Right lobe of liver (tissue), 6 donors: ENCODE data around the gene FGB. TPM values are rescaled to one million over a fixed set of nuclear protein-coding genes. Genes with fewer than 3 reads are reported as not detected.
A peak's percentile ranks its signal among the peaks of the same experiment; 100 is the strongest.

Source experiments
- ATAC-seq, 4 donors: fragments of 200-7000 bp; cut with Tn5 transposase; one replicate each; pipeline ENCODE4 v1.9.1; 2020; ENCODE audit warnings: mild to moderate bottlenecking in 4 of 4, moderate library complexity in 4 of 4
- DNase-seq, 3 donors: peaks; one replicate each; pipeline ENCODE4 v3.0.0-alpha.2; 2020
- H3K27ac ChIP-seq, 3 donors: fragments of 200-600 bp; one replicate each; pipeline ENCODE4 v1.8.0; 2022
- H3K27me3 ChIP-seq, 2 donors: fragments of 200-600 bp; one replicate each; pipeline ENCODE4 v1.8.0; 2022
- H3K36me3 ChIP-seq, 4 donors: fragments of 200-600 bp; sonication (generic) in 1 of 4; one replicate each; pipeline versions ENCODE4 v1.5.1 to v1.8.0; 2017 to 2022; ENCODE audit warnings: control low read depth in 1 of 4
- H3K4me1 ChIP-seq, 4 donors: fragments of 200-600 bp; sonication (generic) in 1 of 4; one replicate each; pipeline versions ENCODE4 v1.5.1 to v1.8.0; 2017 to 2022; ENCODE audit warnings: control low read depth in 1 of 4
- H3K4me3 ChIP-seq, 3 donors: fragments of 200-600 bp; one replicate each; pipeline ENCODE4 v1.8.0; 2022
- H3K9me3 ChIP-seq, 4 donors: fragments of 200-600 bp; sonication (generic) in 1 of 4; one replicate each; pipeline versions ENCODE4 v1.5.1 to v1.8.0; 2017 to 2022; ENCODE audit warnings: control low read depth in 1 of 4
- CTCF ChIP-seq, 4 donors: fragments of 200-600 bp in 3 of 4; fragments of 450-650 bp in 1 of 4; IDR thresholded peaks; one replicate each; pipeline versions ENCODE4 v1.5.1 to v1.8.0; 2016 to 2022; ENCODE audit warnings: antibody characterized with exemption in 4 of 4, mild to moderate bottlenecking in 2 of 4
- POLR2A ChIP-seq: fragments of 450-650 bp; IDR thresholded peaks from one replicate; pipeline ENCODE4 v1.6.1; 2017; ENCODE audit warnings: antibody characterized with exemption, mild to moderate bottlenecking
- WGBS: methylation state at CpG from one replicate; pipeline ENCODE4 v1.1.6; 2018; ENCODE audit warnings: low coverage, low lambda C conversion rate; ENCODE audit not compliant: insufficient coverage; ENCODE audit errors: missing lambda C conversion rate; 5-methylcytosine and 5-hydroxymethylcytosine counted together
- intact Hi-C, 2 donors: fragments of 100-400 bp; cut with DNase I; formaldehyde crosslinking; loops; one replicate each; pipeline versions ENCODE4 v1.11.2 to v1.14.1; 2022
- total RNA-seq, 6 experiments: library from RNA; depleted of rRNA in 2 of 6; stranded (reverse); fragments of >200 nt in 2 of 6; fragmentation: NEBNext Ultra II Directional in 3 of 6; extraction: Animal tissue kit (Norgen Biotek cat#: 25700) in 3 of 6; gene quantifications; one replicate each; pipeline versions ENCODE4 v1.1.0 to v1.2.4, GENCODE V29; 2016 to 2023
- donor health status: DM: no; HTN: yes; CAD: no.
- donor health status: DM: no; HTN: no; CAD: no.
- donor health status: DM: no; HTN: no; CAD: no.
- donor health status: DM: no; HTN: yes; CAD: no.
- donor health status: DM: no; HTN: yes; CAD: no.

The FGB gene
- total RNA-seq, 6 experiments from 2014 or later: 6,080 to 16,362 (median 11,864) TPM

- H3K4me1 ChIP-seq: peaks cover 0 to 37% (median 6%) of the 10 kb centered on the region in 4 donors
- WGBS: 23% methylated on average over 5 of the region's 5 CpGs
- intact Hi-C loops: no loop called here
- TF ChIP-seq CTCF (IDR thresholded peaks at IDR 0.05) (no peak), POLR2A (no peak)
- no peaks in the 10 kb centered on the region for H3K9me3 ChIP-seq
- ATAC-seq: peak in 1 of 4 donors; percentile 13
- H3K27me3 ChIP-seq: no peaks in the 10 kb centered on the region
- H3K36me3 ChIP-seq: peaks cover 0 to 25% (median 11%) of the 10 kb centered on the region in 4 donors
- no peak for DNase-seq
- peak overlapping the region in 2 of 3 donors; percentile 9 to 91 for H3K27ac ChIP-seq
- H3K4me3 ChIP-seq: no peak overlapping the region
Observed at GRCh38 chr4:154573190-154573870, 10.5 kb downstream of the FGB start.

- no peaks in the 10 kb centered on the region for H3K9me3 ChIP-seq
- H3K4me1 ChIP-seq: peaks cover 0 to 45% (median 7%) of the 10 kb centered on the region in 4 donors
- H3K4me3 ChIP-seq: no peak overlapping the region
- intact Hi-C loops: no loop called here
- peak overlapping the region in 1 of 3 donors; percentile 26 for H3K27ac ChIP-seq
- H3K27me3 ChIP-seq: no peaks in the 10 kb centered on the region
- no peak for ATAC-seq
- TF ChIP-seq POLR2A: no peak
- no peak for DNase-seq
- 97% methylated on average over 3 of the region's 3 CpGs for WGBS
- H3K36me3 ChIP-seq: peaks cover 0 to 15% (median 6%) of the 10 kb centered on the region in 4 donors
Observed at GRCh38 chr4:154574311-154574710, 11.5 kb downstream of the FGB start.

GRCh38 chr4:154577324-154577723, 14.5 kb downstream of the FGB start:
- ATAC-seq (peak; percentile 59 to 89 (median 72)), DNase-seq (no peak)
- Histone ChIP-seq H3K4me1 (peaks cover 0 to 35% (median 7%) of the 10 kb centered on the region in 4 donors), H3K27me3 (no peaks in the 10 kb centered on the region), H3K36me3 (no peaks in the 10 kb centered on the region), H3K4me3 (peak overlapping the region in 1 of 3 donors; percentile 8), H3K9me3 (no peaks in the 10 kb centered on the region), H3K27ac (peak overlapping the region; percentile 17 to 84 (median 25))
- intact Hi-C loops: no loop called here
- WGBS: 31% methylated on average over 2 of the region's 2 CpGs
- TF ChIP-seq POLR2A (no peak), CTCF (IDR thresholded peaks at IDR 0.05) (no peak)

GRCh38 chr4:154578919-154579318, 16.1 kb downstream of the FGB start:
- peak overlapping the region in 1 of 3 donors; percentile 84 for H3K27ac ChIP-seq
- no peak overlapping the region for H3K4me3 ChIP-seq
- no peak for TF ChIP-seq POLR2A
- TF ChIP-seq CTCF (IDR thresholded peaks at IDR 0.05): no peak
- no peak for DNase-seq
- no peaks in the 10 kb centered on the region for H3K36me3 ChIP-seq
- intact Hi-C loops: no loop called here
- 59% methylated on average over 1 of the region's 1 CpG for WGBS
- no peaks in the 10 kb centered on the region for H3K9me3 ChIP-seq
- ATAC-seq: no peak
- peaks cover 0 to 31% (median 7%) of the 10 kb centered on the region in 4 donors for H3K4me1 ChIP-seq
- no peaks in the 10 kb centered on the region for H3K27me3 ChIP-seq

GRCh38 chr4:154579927-154580326, 17.1 kb downstream of the FGB start:
- Histone ChIP-seq H3K27me3 (no peaks in the 10 kb centered on the region), H3K4me1 (peaks cover 0 to 31% (median 7%) of the 10 kb centered on the region in 4 donors), H3K27ac (peak overlapping the region in 1 of 3 donors; percentile 7), H3K4me3 (no peak overlapping the region), H3K9me3 (no peaks in the 10 kb centered on the region), H3K36me3 (peaks cover 0 to 2% (median 0%) of the 10 kb centered on the region in 4 donors)
- no peak for ATAC-seq
- intact Hi-C loops: no loop called here
- no peak for DNase-seq
- TF ChIP-seq POLR2A (no peak), CTCF (IDR thresholded peaks at IDR 0.05) (no peak)
